ENCODE results near the gene EIF5A.

The EIF5A gene

GRCh38 chr17:7293816-7294613 lies 13.4 kb upstream of the EIF5A start:
- no peak for DNase-seq (ENCODE audit: low read depth)
- TF ChIP-seq CTCF (conservative IDR thresholded peaks at IDR 0.05; ENCODE audit: low read depth, low read length), result no peak
- H3K4me3 ChIP-seq (ENCODE audit: low read length), result no peak overlapping the region

GRCh38 chr17:7294614-7295153 lies 12.7 kb upstream of the EIF5A start, which contains the start of gene YBX2:
YBX2 (minus strand) TSS chr17:7294639; CDS start chr17:7294500, 139 bp downstream.
- no peak within 1 kb of the TSS for H3K4me3 ChIP-seq (ENCODE audit: low read length)
- TF ChIP-seq CTCF (conservative IDR thresholded peaks at IDR 0.05; ENCODE audit: low read depth, low read length), result no peak
- no peak for DNase-seq (ENCODE audit: low read depth)

- DNase-seq (ENCODE audit: low read depth), result no peak
- no peak overlapping the region for H3K4me3 ChIP-seq (ENCODE audit: low read length)
- no peak for TF ChIP-seq CTCF (conservative IDR thresholded peaks at IDR 0.05; ENCODE audit: low read depth, low read length)
Observed at GRCh38 chr17:7295230-7296180, 11.9 kb upstream of the EIF5A start.

GRCh38 chr17:7296189-7296861 lies 11.1 kb upstream of the EIF5A start:
- DNase-seq (ENCODE audit: low read depth), result no peak
- no peak overlapping the region for H3K4me3 ChIP-seq (ENCODE audit: low read length)
- TF ChIP-seq CTCF (conservative IDR thresholded peaks at IDR 0.05; ENCODE audit: low read depth, low read length), result peak; percentile 76

- TF ChIP-seq CTCF (conservative IDR thresholded peaks at IDR 0.05; ENCODE audit: low read depth, low read length), result no peak
- no peak for DNase-seq (ENCODE audit: low read depth)
- H3K4me3 ChIP-seq (ENCODE audit: low read length), result no peak overlapping the region
Observed at GRCh38 chr17:7304179-7304578, 3.2 kb upstream of the EIF5A start.

GRCh38 chr17:7307686-7308624 lies 527 bp downstream of the EIF5A start:
- peak overlapping the region; percentile 96 for H3K4me3 ChIP-seq (ENCODE audit: low read length)
- no peak for DNase-seq (ENCODE audit: low read depth)
- TF ChIP-seq CTCF (conservative IDR thresholded peaks at IDR 0.05; ENCODE audit: low read depth, low read length), result no peak
